ENCODE measurements around the gene MAPK8.

MAPK8 gene

DNA sequence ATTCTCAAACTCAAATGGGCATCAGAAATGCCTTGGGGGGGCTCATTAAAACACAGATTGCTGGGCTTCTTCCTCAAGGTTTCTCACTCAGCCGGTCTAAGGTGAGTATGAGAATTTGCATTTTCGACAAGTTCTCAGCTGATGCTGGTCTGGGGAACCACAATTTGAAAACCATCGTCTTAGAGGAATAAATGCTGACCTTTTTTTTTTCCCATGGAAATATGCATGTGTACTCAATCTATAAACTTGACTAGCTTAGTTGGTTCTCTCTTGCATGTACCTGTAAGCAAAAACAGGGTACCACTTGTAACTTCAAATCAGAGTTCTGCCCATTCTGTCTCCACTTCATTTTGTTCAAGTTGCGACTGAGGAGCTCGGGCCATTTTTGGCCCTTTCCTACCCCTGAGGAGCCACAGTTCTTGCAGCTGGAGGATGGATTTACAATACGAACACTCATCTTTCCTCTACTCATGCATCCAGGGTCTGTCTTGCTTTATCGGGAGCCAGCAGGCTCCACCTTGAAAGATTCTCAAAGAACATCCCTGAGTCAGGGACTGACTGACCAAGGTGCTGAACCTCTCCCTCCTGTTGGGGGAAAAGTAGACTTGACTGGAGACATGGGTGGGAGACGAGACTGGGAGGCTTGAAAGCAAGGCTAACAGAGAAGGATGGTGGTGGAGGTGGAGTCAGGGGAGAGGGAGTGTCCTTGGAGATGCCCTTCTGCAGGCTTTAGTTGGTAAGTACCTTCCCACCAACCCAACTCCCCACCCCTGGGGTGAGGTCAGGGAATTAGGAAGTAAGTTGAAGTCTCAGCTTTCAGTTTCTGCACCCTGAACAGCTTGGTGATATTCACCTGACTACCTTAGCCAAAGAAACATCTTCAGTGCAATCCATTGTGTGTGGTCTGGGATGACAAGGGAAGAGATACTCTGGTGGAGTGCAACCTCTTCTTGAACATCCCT is 3.7 kb upstream of the MAPK8 start:
- Histone ChIP-seq H3K36me3 (ENCODE audit: control insufficient read depth in 5 of 5, insufficient read depth in 5 of 5, low read length in 5 of 5) (no peaks in the 10 kb centered on the region), H3K9ac (ENCODE audit: low read length in 5 of 5) (no peak overlapping the region), H3K4me3 (ENCODE audit: low read depth in 1 of 5, low read length in 5 of 5) (no peak overlapping the region), H3K27me3 (ENCODE audit: control insufficient read depth in 5 of 5, insufficient read depth in 4 of 5, low read length in 5 of 5) (no peaks in the 10 kb centered on the region), H3K9me3 (ENCODE audit: control insufficient read depth in 5 of 5, low read length in 5 of 5) (no peaks in the 10 kb centered on the region), H3K4me1 (ENCODE audit: control insufficient read depth in 5 of 5, insufficient read depth in 5 of 5, low read length in 5 of 5) (peaks cover under 1 to 14% (median 11%) of the 10 kb centered on the region in 5 donors), H3K27ac (ENCODE audit: low read depth, low read length) (no peak overlapping the region)

- peak overlapping the region; percentile 50 for H3K27ac ChIP-seq (ENCODE audit: low read depth, low read length)
- H3K9me3 ChIP-seq (ENCODE audit: control insufficient read depth in 5 of 5, low read length in 5 of 5): no peaks in the 10 kb centered on the region
- no peaks in the 10 kb centered on the region for H3K36me3 ChIP-seq (ENCODE audit: control insufficient read depth in 5 of 5, insufficient read depth in 5 of 5, low read length in 5 of 5)
- peaks cover 2 to 22% (median 16%) of the 10 kb centered on the region in 5 donors for H3K4me1 ChIP-seq (ENCODE audit: control insufficient read depth in 5 of 5, insufficient read depth in 5 of 5, low read length in 5 of 5)
- no peaks in the 10 kb centered on the region for H3K27me3 ChIP-seq (ENCODE audit: control insufficient read depth in 5 of 5, insufficient read depth in 4 of 5, low read length in 5 of 5)
- H3K9ac ChIP-seq (ENCODE audit: low read length in 5 of 5): peak overlapping the region in 1 of 5 donors; percentile 49
- H3K4me3 ChIP-seq (ENCODE audit: low read depth in 1 of 5, low read length in 5 of 5): peak overlapping the region; percentile 58 to 88 (median 62)
Observed at GRCh38 chr10:48305905-48306264, 592 bp upstream of the MAPK8 start.

DNA sequence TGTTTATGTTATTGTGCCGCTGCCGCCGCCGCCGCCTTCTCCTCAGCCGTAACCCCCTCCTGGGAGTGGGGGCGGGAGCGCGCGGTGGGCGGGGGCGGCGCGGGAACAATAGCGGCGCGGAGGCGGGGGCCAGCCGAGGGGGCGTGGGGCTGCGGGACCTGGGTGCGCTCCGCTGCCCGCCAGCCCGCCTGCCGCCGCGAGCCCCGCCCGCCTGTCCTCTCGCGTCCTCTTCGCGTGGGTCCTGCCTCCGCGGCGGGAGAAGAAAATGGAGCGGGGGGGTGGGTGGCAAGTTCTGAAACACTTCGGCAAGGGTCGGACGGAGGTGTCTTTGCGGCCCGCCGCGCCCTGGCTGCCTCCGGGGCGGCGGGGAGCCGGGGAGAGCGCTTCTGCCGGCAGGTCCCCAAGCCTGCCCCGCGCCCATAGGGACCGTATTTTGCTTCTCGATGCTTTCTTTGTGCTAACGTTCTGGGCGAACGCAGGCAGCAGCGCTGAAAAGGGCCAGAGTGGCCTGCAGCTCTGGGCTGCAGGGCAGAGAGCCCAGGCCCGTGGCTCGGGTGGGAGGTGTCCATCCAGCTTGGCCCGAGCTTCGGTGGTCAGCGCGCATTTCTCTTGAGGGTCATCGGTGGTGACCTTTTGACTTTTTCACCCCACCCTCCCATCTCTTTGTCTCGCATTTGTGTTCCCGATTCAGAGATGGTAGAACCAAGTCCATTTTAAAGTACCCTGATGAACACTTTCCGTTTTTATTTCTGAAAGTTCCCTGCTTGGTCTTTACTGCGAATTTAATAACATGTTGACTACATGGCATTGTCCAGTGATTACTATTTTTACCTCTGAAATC is 613 bp downstream of the MAPK8 start:
- H3K4me1 ChIP-seq (ENCODE audit: control insufficient read depth in 5 of 5, insufficient read depth in 5 of 5, low read length in 5 of 5): peaks cover 2 to 22% (median 16%) of the 10 kb centered on the region in 5 donors
- H3K9ac ChIP-seq (ENCODE audit: low read length in 5 of 5): peak overlapping the region; percentile 57 to 83 (median 83)
- peak overlapping the region; percentile 79 for H3K27ac ChIP-seq (ENCODE audit: low read depth, low read length)
- no peaks in the 10 kb centered on the region for H3K36me3 ChIP-seq (ENCODE audit: control insufficient read depth in 5 of 5, insufficient read depth in 5 of 5, low read length in 5 of 5)
- no peaks in the 10 kb centered on the region for H3K9me3 ChIP-seq (ENCODE audit: control insufficient read depth in 5 of 5, low read length in 5 of 5)
- H3K27me3 ChIP-seq (ENCODE audit: control insufficient read depth in 5 of 5, insufficient read depth in 4 of 5, low read length in 5 of 5): no peaks in the 10 kb centered on the region
- peak overlapping the region; percentile 64 to 88 (median 80) for H3K4me3 ChIP-seq (ENCODE audit: low read depth in 1 of 5, low read length in 5 of 5)

DNA sequence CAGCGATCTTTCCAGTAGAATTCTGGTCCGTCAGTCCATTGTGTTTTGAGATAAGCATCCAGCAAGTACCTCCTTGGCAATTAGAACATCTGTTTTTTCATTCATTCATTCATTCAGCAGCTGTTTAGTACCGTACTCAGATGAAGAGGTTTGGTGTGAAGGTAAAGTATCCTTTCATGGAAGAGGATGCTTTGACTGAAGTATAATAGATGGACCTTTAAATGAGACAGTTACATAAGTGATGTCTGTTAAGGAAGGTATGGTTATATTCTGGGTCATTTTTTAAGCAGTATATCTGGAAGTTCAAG is 1.2 kb downstream of the MAPK8 start:
- H3K9ac ChIP-seq (ENCODE audit: low read length in 5 of 5): peak overlapping the region; percentile 57 to 83 (median 83)
- H3K4me1 ChIP-seq (ENCODE audit: control insufficient read depth in 5 of 5, insufficient read depth in 5 of 5, low read length in 5 of 5): peaks cover 2 to 22% (median 16%) of the 10 kb centered on the region in 5 donors
- no peaks in the 10 kb centered on the region for H3K9me3 ChIP-seq (ENCODE audit: control insufficient read depth in 5 of 5, low read length in 5 of 5)
- H3K27ac ChIP-seq (ENCODE audit: low read depth, low read length): peak overlapping the region; percentile 79
- H3K27me3 ChIP-seq (ENCODE audit: control insufficient read depth in 5 of 5, insufficient read depth in 4 of 5, low read length in 5 of 5): no peaks in the 10 kb centered on the region
- peak overlapping the region; percentile 64 to 88 (median 80) for H3K4me3 ChIP-seq (ENCODE audit: low read depth in 1 of 5, low read length in 5 of 5)
- H3K36me3 ChIP-seq (ENCODE audit: control insufficient read depth in 5 of 5, insufficient read depth in 5 of 5, low read length in 5 of 5): no peaks in the 10 kb centered on the region

- H3K9ac ChIP-seq (ENCODE audit: low read length in 5 of 5): no peak overlapping the region
- H3K4me3 ChIP-seq (ENCODE audit: low read depth in 1 of 5, low read length in 5 of 5): no peak overlapping the region
- H3K27me3 ChIP-seq (ENCODE audit: control insufficient read depth in 5 of 5, insufficient read depth in 4 of 5, low read length in 5 of 5): no peaks in the 10 kb centered on the region
- H3K27ac ChIP-seq (ENCODE audit: low read depth, low read length): no peak overlapping the region
- no peaks in the 10 kb centered on the region for H3K36me3 ChIP-seq (ENCODE audit: control insufficient read depth in 5 of 5, insufficient read depth in 5 of 5, low read length in 5 of 5)
- peaks cover 2 to 22% (median 16%) of the 10 kb centered on the region in 5 donors for H3K4me1 ChIP-seq (ENCODE audit: control insufficient read depth in 5 of 5, insufficient read depth in 5 of 5, low read length in 5 of 5)
- H3K9me3 ChIP-seq (ENCODE audit: control insufficient read depth in 5 of 5, low read length in 5 of 5): no peaks in the 10 kb centered on the region
Observed at GRCh38 chr10:48309711-48310226, 3.3 kb downstream of the MAPK8 start.

DNA sequence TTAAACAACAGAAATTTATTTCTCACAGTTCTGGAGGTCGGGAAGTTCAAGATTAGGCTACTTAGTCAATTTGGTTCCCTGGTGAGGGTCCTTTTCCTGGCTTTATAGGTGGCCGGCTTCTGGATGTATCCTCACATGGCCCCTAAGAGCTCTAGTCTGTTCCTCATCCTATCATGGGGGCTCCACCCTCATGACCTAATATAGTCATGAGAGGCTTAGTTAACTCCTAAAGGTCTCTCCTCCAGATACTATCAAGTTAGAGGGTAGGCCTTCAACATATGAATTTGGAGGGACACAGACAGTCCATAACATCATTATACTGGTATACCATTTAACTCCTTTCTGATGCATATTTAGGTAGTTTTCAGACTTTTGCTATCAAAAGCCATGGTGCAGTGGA is 7.6 kb downstream of the MAPK8 start:
- Histone ChIP-seq H3K9ac (ENCODE audit: low read length in 5 of 5) (no peak overlapping the region), H3K36me3 (ENCODE audit: control insufficient read depth in 5 of 5, insufficient read depth in 5 of 5, low read length in 5 of 5) (no peaks in the 10 kb centered on the region), H3K27me3 (ENCODE audit: control insufficient read depth in 5 of 5, insufficient read depth in 4 of 5, low read length in 5 of 5) (no peaks in the 10 kb centered on the region), H3K27ac (ENCODE audit: low read depth, low read length) (no peak overlapping the region), H3K4me1 (ENCODE audit: control insufficient read depth in 5 of 5, insufficient read depth in 5 of 5, low read length in 5 of 5) (no peaks in the 10 kb centered on the region), H3K9me3 (ENCODE audit: control insufficient read depth in 5 of 5, low read length in 5 of 5) (no peaks in the 10 kb centered on the region), H3K4me3 (ENCODE audit: low read depth in 1 of 5, low read length in 5 of 5) (no peak overlapping the region)

GRCh38 chr10:48316236-48316635 is 9.8 kb downstream of the MAPK8 start:
- Histone ChIP-seq H3K4me3 (ENCODE audit: low read depth in 1 of 5, low read length in 5 of 5) (no peak overlapping the region), H3K27ac (ENCODE audit: low read depth, low read length) (no peak overlapping the region), H3K27me3 (ENCODE audit: control insufficient read depth in 5 of 5, insufficient read depth in 4 of 5, low read length in 5 of 5) (no peaks in the 10 kb centered on the region), H3K9ac (ENCODE audit: low read length in 5 of 5) (no peak overlapping the region), H3K36me3 (ENCODE audit: control insufficient read depth in 5 of 5, insufficient read depth in 5 of 5, low read length in 5 of 5) (no peaks in the 10 kb centered on the region), H3K4me1 (ENCODE audit: control insufficient read depth in 5 of 5, insufficient read depth in 5 of 5, low read length in 5 of 5) (no peaks in the 10 kb centered on the region), H3K9me3 (ENCODE audit: control insufficient read depth in 5 of 5, low read length in 5 of 5) (no peaks in the 10 kb centered on the region)

- H3K36me3 ChIP-seq (ENCODE audit: control insufficient read depth in 5 of 5, insufficient read depth in 5 of 5, low read length in 5 of 5): no peaks in the 10 kb centered on the region
- no peak overlapping the region for H3K9ac ChIP-seq (ENCODE audit: low read length in 5 of 5)
- no peaks in the 10 kb centered on the region for H3K9me3 ChIP-seq (ENCODE audit: control insufficient read depth in 5 of 5, low read length in 5 of 5)
- no peak overlapping the region for H3K4me3 ChIP-seq (ENCODE audit: low read depth in 1 of 5, low read length in 5 of 5)
- H3K27me3 ChIP-seq (ENCODE audit: control insufficient read depth in 5 of 5, insufficient read depth in 4 of 5, low read length in 5 of 5): no peaks in the 10 kb centered on the region
- H3K27ac ChIP-seq (ENCODE audit: low read depth, low read length): no peak overlapping the region
- no peaks in the 10 kb centered on the region for H3K4me1 ChIP-seq (ENCODE audit: control insufficient read depth in 5 of 5, insufficient read depth in 5 of 5, low read length in 5 of 5)
Observed at GRCh38 chr10:48317321-48317990, 11.0 kb downstream of the MAPK8 start.

- Histone ChIP-seq H3K27me3 (ENCODE audit: control insufficient read depth in 5 of 5, insufficient read depth in 4 of 5, low read length in 5 of 5) (no peaks in the 10 kb centered on the region), H3K9ac (ENCODE audit: low read length in 5 of 5) (no peak overlapping the region), H3K4me3 (ENCODE audit: low read depth in 1 of 5, low read length in 5 of 5) (no peak overlapping the region), H3K27ac (ENCODE audit: low read depth, low read length) (no peak overlapping the region), H3K4me1 (ENCODE audit: control insufficient read depth in 5 of 5, insufficient read depth in 5 of 5, low read length in 5 of 5) (no peaks in the 10 kb centered on the region), H3K9me3 (ENCODE audit: control insufficient read depth in 5 of 5, low read length in 5 of 5) (no peaks in the 10 kb centered on the region), H3K36me3 (ENCODE audit: control insufficient read depth in 5 of 5, insufficient read depth in 5 of 5, low read length in 5 of 5) (no peaks in the 10 kb centered on the region)
Observed at GRCh38 chr10:48322017-48322416, 15.5 kb downstream of the MAPK8 start.
